Measurements from ENCODE around the gene PRDM16.
A peak's percentile ranks its signal among the peaks of the same experiment; 100 is the strongest.

PRDM16 gene

GRCh38 chr1:3125546-3126368 is 56.8 kb downstream of the PRDM16 start:
- TF ChIP-seq CTCF (IDR thresholded peaks at IDR 0.05; ENCODE audit: low read depth, low read length), result no peak
- no peak for DNase-seq (ENCODE audit: low read depth in 2 of 2)
- no peak overlapping the region for H3K4me3 ChIP-seq (replicated peaks in 1 of 2; ENCODE audit: low read depth in 2 of 2, low read length in 2 of 2)

DNA sequence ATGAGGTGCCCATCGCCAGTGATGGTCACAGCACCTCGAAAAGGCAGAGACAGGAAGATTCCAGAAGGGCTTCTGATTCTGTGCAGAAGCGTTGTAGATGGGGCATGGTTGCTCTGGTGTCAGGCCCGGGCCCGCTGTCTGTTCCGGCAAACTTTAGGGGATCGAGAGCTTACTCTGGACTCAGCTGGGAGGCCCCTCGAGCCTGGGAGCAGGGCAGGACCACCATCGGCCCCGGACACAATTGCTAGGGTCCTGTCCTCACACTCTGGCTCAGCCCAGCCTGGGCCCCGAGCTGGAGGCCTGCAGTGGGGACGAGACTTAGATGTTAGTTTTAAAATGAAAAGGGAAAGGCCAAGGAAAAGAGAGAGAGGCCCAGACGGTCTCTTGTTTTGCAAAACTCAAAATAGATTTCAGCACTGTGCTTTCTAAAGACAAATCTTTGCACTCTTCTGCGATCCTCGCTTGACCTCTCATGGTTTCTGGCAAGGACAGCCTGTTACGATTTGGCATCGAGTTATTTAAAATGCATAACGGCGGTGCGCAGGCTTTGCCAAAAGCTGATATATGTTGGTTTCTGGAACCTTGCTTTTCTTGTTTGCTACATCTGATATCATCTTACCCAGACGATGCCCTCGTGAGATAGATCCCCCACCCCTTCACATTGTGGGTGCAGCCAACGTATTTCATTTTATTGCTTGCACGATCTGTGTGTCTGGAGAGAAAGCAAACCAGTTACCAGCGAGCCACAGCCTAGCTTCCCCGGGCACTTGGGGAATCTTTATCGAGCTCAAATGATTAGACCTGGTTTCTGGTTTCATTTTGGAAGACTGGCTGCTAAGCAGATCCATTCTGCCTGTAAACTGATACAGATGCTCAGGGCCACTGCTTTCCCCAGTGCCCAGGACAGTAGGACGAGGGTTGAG is 58.0 kb downstream of the PRDM16 start:
- no peak overlapping the region for H3K4me3 ChIP-seq (replicated peaks in 1 of 2; ENCODE audit: low read depth in 2 of 2, low read length in 2 of 2)
- DNase-seq (ENCODE audit: low read depth in 2 of 2), result peak; percentile 8 to 9
- no peak for TF ChIP-seq CTCF (IDR thresholded peaks at IDR 0.05; ENCODE audit: low read depth, low read length)

DNA sequence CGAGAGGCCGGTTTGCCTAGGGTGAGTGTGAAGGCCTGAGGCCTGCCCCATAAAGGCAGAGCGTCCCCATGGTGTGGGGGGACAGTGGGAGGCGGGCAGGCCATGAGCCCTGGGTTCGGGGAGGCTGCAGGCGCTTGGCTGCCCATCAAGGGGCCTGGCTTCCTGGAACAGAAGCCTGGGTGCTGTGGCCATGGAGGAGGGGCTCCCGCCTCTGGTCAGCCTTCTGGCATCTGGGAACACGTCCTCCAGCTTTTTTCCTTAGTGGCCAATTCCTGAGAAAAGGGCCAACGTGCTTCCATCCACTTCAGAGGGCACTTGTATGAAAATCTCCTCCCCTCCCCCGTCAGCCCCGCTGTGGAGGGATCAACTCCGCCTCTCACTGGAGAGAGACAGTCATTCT is 58.7 kb downstream of the PRDM16 start:
- no peak overlapping the region for H3K4me3 ChIP-seq (replicated peaks in 1 of 2; ENCODE audit: low read depth in 2 of 2, low read length in 2 of 2)
- TF ChIP-seq CTCF (IDR thresholded peaks at IDR 0.05; ENCODE audit: low read depth, low read length), result no peak

DNA sequence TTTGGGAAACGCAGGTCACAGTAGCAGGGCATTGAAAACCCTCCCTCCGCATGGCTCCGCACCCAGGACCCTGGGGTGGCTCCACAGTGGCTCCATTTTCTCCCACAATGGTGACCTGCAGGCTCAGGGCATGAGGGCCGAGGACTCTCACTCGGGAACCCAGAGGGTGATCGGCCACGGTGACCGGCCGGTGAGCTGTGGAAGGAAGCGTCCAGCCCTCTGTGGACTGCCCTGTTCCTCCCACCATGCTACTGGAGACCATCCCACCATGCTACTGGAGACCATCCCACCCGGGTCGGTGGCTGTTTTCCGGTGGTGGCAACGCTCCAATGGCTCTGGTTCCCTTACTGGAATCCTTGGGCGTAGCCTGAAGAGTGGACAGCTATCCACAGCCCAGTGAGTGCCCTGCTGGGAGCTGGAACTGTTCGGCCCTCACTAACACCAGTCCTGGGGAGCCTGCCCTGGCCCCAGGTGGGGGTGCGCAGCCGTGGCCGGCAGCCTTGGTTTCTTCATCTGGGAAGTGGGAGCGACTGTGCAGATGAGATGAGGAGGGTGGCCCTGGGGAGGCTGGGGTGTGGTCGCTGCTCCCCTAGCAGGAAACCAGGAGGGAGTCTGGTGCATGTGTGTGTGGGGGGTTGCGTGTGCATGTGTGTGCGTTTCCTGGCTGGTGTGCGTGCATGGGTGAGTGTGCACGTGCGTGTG is 59.6 kb downstream of the PRDM16 start:
- TF ChIP-seq CTCF (IDR thresholded peaks at IDR 0.05; ENCODE audit: low read depth, low read length), result no peak
- no peak for DNase-seq (ENCODE audit: low read depth in 2 of 2)
- H3K4me3 ChIP-seq (replicated peaks in 1 of 2; ENCODE audit: low read depth in 2 of 2, low read length in 2 of 2), result no peak overlapping the region

More for the DNA sequence above, 58.7 kb downstream of the PRDM16 start:
- DNase-seq (ENCODE audit: low read depth in 2 of 2), result no peak

- TF ChIP-seq CTCF (IDR thresholded peaks at IDR 0.05; ENCODE audit: low read depth, low read length), result no peak
- H3K4me3 ChIP-seq (replicated peaks in 1 of 2; ENCODE audit: low read depth in 2 of 2, low read length in 2 of 2), result no peak overlapping the region
- no peak for DNase-seq (ENCODE audit: low read depth in 2 of 2)
These were observed 60.1 kb downstream of the PRDM16 start for GRCh38 chr1:3129133-3129490.

GRCh38 chr1:3130268-3130667 is 61.3 kb downstream of the PRDM16 start:
- no peak for DNase-seq (ENCODE audit: low read depth in 2 of 2)
- TF ChIP-seq CTCF (IDR thresholded peaks at IDR 0.05; ENCODE audit: low read depth, low read length), result no peak
- no peak overlapping the region for H3K4me3 ChIP-seq (replicated peaks in 1 of 2; ENCODE audit: low read depth in 2 of 2, low read length in 2 of 2)

All from cardiac fibroblast (primary cell).